Effector CD8-positive, alpha-beta T cell (primary cell): ENCODE measurements around the gene SDCCAG8.

Source experiments
- DNase-seq: peaks from one replicate; lab custom pipeline; 2025; lab: John Stamatoyannopoulos, UW

Gene SDCCAG8

GRCh38 chr1:243254233-243254926, 1.5 kb upstream of the SDCCAG8 start:
- peak; percentile 60 for DNase-seq

GRCh38 chr1:243254927-243255790, 682 bp upstream of the SDCCAG8 start, which contains the start of gene CEP170:
Gene CEP170 (minus strand): TSS chr1:243255281. CDS start chr1:243225280, 30,001 bp downstream.
- DNase-seq = peak; percentile 82

GRCh38 chr1:243256590-243256989, 749 bp downstream of the SDCCAG8 start:
- no peak for DNase-seq

- no peak for DNase-seq
Measured at GRCh38 chr1:243257189-243257588, 1.3 kb downstream of the SDCCAG8 start.

GRCh38 chr1:243258731-243259130, 2.9 kb downstream of the SDCCAG8 start:
- DNase-seq = no peak

- no peak for DNase-seq
Measured at GRCh38 chr1:243260221-243260880, 4.5 kb downstream of the SDCCAG8 start.

- no peak for DNase-seq
Measured at GRCh38 chr1:243261390-243261789, 5.5 kb downstream of the SDCCAG8 start.

GRCh38 chr1:243264717-243265116, 8.9 kb downstream of the SDCCAG8 start:
- no peak for DNase-seq

- DNase-seq = no peak
Measured at GRCh38 chr1:243266231-243266630, 10.4 kb downstream of the SDCCAG8 start.

- DNase-seq = no peak
Measured at GRCh38 chr1:243267471-243267880, 11.6 kb downstream of the SDCCAG8 start.

- DNase-seq = no peak
Measured at GRCh38 chr1:243267914-243268653, 12.2 kb downstream of the SDCCAG8 start.

- no peak for DNase-seq
Measured at GRCh38 chr1:243268751-243269460, 13.1 kb downstream of the SDCCAG8 start.

- DNase-seq = no peak
Measured at GRCh38 chr1:243269461-243269801, 13.6 kb downstream of the SDCCAG8 start.

GRCh38 chr1:243270097-243270864, 14.4 kb downstream of the SDCCAG8 start:
- no peak for DNase-seq

GRCh38 chr1:243271996-243272395, 16.2 kb downstream of the SDCCAG8 start:
- no peak for DNase-seq

GRCh38 chr1:243272401-243272800, 16.6 kb downstream of the SDCCAG8 start:
- no peak for DNase-seq

GRCh38 chr1:243273506-243273905, 17.7 kb downstream of the SDCCAG8 start:
- DNase-seq = no peak

GRCh38 chr1:243273945-243274344, 18.1 kb downstream of the SDCCAG8 start:
- no peak for DNase-seq

GRCh38 chr1:243275316-243275715, 19.5 kb downstream of the SDCCAG8 start:
- no peak for DNase-seq

GRCh38 chr1:243280571-243281129, 24.8 kb downstream of the SDCCAG8 start:
- no peak for DNase-seq
